Measurements from ENCODE around the gene LY9.

The LY9 gene, protein sequence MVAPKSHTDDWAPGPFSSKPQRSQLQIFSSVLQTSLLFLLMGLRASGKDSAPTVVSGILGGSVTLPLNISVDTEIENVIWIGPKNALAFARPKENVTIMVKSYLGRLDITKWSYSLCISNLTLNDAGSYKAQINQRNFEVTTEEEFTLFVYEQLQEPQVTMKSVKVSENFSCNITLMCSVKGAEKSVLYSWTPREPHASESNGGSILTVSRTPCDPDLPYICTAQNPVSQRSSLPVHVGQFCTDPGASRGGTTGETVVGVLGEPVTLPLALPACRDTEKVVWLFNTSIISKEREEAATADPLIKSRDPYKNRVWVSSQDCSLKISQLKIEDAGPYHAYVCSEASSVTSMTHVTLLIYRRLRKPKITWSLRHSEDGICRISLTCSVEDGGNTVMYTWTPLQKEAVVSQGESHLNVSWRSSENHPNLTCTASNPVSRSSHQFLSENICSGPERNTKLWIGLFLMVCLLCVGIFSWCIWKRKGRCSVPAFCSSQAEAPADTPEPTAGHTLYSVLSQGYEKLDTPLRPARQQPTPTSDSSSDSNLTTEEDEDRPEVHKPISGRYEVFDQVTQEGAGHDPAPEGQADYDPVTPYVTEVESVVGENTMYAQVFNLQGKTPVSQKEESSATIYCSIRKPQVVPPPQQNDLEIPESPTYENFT

DNA sequence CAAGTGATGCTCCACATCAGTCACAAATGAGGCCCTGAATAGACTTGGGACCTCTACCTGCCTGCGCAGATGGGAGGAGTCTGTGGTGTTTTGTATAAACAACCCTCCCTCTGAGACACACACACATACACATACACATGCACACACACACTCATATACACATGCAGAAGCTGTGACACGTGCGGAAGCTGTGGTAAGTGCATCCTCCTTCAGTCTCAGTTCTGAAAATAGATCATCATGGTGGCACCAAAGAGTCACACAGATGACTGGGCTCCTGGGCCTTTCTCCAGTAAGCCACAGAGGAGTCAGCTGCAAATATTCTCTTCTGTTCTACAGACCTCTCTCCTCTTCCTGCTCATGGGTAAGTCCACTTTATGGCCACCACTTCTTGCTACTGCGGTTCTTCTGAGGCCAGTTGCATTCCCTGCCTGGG lies at the start of gene LY9:
Gene LY9, plus strand, starts transcription at position 224 of the 433 bp plus-strand sequence. Its CDS starts 14 bp downstream, at position 238.
- DNase-seq, result no peak

DNA sequence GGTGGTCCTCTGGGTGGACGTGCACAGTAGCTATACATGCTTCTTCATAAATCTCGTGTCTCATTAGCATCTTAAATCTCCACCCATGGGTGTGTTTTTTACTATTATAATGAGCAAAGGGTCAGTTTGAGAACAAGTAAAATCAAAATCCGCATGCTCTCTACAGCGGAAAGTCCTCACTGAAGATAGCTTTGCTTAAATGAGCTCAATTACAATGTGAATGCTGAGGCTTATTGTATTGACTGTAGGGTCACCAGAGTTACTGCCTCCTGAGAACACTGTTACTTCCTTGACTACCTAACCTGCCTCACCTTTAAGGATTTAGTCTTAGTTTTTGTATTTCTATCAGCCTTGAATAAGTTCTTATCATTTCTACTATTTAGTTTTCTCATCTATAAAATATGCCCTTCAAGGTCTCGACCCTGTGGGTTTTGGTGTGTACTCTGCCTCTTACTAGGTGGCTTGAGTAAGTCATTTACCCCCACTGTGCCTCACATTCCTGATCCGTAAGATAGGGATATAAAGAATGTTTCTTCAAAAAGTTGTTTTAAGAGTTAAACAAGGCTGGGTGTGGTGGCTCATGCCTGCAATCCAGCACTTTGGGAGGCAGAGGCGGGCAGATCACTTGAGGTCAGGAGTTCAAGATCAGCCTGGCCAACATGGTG lies 49.0 kb upstream of the LY9 start:
- no peak for DNase-seq

DNA sequence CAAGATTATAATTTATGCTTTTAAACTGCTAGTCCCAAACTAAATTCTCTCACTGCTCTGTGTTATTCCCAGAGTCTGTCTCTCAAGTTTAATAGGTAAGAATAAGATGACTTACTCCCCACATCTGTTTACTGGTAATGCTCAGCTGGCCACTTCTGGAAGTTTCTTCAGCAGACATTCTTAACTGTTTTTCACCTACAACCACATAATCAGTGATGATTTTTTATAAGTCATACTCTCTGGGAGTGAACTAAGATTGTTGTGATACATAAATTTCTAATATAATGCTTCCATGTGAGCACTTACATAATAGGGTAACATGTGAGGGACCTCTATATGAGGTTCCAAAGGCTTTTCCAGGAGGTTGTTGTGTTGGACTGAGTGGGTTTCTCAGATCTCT lies 48.3 kb upstream of the LY9 start:
- DNase-seq, result no peak

DNA sequence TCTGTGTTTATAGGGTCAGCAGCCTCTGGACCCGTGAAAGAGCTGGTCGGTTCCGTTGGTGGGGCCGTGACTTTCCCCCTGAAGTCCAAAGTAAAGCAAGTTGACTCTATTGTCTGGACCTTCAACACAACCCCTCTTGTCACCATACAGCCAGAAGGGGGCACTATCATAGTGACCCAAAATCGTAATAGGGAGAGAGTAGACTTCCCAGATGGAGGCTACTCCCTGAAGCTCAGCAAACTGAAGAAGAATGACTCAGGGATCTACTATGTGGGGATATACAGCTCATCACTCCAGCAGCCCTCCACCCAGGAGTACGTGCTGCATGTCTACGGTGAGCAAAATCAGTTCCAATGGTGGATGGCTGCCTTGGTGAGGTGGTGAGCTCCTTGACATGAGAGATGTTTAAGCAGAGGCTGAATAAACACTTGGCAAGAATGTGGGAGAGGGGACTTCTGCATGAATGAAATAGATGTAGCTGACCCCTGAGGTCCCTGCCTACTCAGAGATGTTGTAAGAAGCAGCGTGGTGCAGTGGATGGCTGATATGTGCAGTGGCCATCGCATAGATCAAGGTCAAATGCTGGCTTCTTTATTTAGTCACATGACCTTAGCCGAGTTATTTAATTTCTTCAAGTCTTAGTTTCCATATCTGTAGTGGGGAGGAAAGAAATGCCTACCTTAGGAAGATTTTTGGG lies 47.6 kb upstream of the LY9 start:
- DNase-seq, result no peak

DNA sequence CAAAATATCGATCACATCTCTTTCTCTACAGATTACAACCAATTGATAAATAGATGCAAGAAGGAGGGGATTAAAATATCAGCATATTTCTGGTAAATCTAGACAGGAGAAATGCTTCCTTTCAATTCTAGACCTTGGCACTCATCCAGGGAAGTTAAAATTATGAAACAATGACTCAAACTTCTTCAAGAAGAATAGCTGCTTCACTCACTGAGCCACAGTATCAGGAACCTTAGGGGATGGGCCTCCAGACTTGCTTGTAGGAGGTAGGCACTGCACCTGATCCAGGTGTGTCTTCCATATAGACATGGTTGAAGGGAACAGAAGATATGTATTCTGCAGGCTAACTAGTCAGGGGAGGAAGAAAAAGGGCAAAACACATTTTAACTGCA lies 47.1 kb upstream of the LY9 start:
- DNase-seq, result peak; percentile 50 to 56

DNA sequence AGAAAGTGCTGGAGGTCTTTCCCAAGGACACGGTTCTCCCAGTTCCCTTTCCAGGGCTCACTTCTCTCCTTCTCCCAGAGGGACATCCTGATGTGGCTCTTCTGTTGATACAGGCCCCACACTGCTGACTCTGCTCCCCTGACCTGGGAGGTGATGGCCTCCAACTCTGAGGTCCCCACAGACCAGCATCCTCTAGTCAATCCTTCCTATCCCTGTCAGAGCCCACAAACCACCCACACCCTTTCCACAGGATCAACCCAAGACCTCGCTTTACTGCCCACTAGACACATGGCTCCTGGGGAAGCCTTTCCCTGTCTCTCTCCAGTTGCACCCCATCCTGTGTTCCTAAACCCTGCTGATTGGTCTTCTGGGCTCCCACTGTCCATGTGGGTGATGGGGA lies 45.4 kb upstream of the LY9 start:
- no peak for DNase-seq

DNA sequence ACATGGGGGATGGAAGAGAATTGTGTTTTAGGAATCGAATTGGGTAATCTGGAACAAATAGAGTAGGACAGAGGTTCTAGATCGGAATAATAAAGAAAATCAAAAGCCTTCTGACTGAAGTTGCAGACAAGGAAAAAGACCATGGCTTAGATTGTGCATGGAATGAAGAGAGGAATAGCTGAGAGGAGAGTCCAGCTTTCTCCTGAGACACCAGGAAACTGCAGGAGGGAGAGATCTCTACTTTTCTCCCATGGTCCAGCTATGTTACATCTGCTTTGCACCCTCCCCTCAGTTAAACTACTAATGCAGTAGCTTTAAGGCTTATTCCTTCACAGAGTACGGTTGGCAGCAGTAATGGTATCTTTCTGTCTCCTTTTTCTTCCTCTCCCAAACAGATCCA lies 43.6 kb upstream of the LY9 start:
- no peak for DNase-seq

DNA sequence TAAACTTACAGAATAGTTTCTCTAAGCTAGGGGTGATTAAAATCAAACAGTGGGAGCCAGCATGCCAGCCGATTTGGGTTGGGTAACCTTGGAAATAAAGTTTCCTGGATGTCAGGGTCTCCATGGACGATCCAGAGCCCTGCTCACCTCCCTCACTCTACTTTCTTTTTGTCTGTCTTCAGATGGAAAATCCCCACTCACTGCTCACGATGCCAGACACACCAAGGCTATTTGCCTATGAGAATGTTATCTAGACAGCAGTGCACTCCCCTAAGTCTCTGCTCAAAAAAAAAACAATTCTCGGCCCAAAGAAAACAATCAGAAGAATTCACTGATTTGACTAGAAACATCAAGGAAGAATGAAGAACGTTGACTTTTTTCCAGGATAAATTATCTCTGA lies 43.0 kb upstream of the LY9 start:
- DNase-seq, result no peak

DNA sequence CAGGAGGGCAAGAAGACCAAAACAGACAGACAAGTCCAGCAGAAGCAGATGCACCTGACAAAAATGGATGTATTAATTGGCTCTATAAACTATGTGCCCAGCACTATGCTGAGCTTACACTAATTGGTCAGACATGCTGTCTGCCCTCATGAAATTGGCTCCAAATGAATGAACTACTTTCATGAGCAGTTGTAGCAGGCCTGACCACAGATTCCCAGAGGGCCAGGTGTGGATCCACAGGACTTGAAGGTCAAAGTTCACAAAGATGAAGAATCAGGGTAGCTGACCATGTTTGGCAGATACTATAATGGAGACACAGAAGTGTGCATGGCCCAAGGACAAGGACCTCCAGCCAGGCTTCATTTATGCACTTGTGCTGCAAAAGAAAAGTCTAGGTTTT lies 42.4 kb upstream of the LY9 start:
- DNase-seq, result no peak

DNA sequence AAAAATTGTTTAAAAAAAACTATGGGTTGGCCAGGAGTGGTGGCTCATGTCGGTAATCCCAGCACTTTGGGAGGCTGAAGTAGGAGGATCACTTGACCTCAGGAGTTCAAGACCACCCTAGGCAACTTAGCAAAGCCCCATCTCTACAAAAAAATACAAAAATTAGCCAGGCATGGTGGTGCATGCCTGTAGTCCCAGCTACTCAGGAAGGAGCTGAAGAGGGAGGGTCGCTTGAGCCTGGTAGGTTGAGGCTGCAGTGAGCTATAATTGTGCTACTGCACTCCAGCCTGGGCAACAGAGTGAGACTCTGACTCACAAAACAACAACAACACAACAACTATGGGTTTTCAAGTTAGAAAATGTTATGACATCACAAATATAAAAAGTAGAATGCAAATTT lies 40.5 kb upstream of the LY9 start:
- no peak for DNase-seq

DNA sequence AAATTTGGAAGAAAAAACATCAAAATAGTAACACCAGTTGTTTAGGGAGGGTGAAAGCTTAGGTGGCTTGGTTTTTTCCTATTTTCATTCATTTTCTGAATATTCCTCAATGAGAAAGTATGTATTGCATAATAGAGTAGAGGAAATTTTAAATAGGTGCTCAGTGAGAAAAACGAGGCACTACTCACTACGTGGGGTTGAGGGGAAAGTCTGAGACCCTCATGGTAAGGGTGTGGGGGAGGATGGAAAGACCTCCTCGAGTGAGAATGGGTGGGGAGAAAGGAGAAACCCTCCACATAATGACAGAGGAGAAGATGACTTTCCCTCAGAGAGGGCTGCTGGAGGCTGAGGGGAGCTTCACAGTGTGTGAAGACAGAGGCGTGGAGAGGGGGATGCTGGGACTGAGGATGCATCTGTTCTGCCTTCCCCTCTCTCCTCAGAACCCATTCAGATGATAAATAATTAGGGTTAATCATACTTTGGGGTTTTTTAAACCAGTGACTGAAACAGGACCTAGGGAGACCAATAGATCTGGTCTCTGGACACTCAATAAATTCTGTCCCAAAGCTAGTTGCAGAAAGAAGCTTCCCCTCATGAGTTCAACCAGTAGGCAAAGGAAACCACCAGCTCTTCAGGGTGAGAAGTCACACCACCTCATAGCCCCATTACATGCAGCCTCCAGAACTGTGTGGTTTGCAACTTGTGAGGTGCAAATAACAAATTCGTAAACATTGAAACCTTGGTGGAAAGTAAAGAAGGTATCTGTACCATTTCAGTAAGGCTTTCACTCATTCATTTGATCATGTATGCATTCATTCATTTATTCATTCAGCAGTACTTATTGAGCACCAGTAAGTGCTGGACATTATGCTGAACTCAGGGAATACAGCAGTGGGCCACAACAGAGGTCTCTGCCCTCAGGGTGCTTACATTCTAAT lies 39.8 kb upstream of the LY9 start:
- DNase-seq, result no peak

DNA sequence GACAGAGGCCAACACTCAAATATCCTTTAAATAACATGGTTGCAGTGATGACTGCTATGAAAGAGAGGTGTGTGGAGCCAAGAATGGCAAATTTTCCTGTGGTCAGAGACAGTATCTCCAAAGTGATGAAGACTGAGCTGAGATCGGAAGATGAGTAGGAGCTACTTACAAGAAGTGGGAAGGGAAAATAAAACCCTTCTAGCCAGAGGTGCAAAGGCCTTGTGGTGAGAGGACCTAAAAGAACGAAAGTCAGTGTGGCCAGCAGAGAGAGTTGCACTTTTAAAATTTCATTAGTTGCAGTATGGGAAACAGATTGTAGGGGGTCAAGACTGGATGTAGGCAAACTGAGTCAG lies 39.1 kb upstream of the LY9 start:
- no peak for DNase-seq

DNA sequence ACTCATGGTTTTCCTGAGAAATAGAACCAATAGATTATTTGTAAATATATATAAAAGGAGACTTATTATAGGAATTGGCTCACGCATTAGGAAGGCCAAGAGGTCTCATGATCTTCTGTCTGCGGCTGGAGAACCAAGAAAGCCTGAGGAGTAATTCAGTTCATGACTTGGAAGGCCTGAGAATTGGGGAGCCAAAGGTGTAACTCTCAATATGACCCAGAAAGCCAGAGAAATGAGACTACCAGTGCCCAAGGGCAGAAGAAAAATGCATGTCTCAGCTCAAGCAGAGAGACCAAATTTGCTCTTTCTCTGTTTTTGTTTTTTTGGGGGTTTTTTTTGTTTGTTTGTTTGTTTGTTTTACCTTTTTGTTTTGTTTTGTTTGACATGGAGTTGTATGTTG lies 37.5 kb upstream of the LY9 start:
- no peak for DNase-seq

DNA sequence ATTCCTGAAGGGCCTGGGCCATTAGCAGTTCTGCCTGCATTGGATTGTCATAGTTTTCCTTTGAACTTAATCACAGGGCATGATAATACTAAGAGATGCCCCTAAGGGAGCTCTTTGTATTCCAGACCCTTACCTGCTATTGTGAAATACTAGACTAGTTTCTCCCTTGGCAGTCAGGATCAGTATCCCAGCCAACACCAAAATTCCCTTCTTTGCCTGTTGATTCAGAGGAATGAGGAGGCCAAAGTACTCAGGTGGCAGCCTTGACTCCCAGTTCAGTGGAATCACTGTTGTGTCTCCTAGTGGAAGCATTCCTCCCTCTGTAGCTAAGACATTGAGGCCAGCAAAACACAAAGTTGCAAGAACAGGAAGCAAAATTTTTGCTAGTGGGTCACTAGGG lies 36.2 kb upstream of the LY9 start:
- DNase-seq, result no peak

DNA sequence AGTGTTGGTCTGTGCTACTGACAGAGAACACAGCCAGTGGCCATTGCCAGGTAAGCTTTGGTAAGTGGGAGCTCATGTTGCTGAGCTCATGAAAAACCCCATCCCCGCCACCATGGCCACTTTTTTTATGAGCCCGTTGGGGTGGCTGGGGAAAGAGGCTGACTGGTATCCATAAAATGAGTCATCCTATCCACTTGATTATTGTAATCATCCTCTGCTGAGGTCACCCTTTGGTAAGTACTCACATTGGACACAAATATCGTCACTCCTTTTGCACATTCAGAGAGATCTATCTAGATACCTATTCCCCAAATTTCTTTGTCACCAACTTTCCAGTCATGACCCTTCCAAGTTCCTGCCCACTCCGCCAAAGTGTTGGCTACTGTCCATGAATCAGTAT lies 34.9 kb upstream of the LY9 start:
- no peak for DNase-seq

DNA sequence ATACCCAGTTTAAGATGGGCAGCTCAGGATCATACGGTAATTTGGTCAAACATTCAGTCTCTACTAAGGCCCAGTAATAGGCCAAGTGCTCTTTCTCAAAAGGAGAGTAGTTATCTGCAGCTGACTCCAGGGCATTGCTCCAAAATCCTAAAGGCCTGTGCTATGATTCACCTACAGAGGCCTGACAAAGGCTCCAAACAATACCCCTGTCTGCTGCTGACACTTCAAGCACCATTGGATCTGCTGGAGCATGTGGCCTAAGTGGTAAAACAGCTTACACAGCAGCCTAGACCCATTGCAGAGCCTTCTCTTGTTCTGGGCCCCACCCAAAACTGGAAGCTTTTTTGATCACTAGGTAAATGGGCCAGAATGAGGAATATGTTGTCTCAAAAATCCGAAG lies 34.1 kb upstream of the LY9 start:
- DNase-seq, result no peak

DNA sequence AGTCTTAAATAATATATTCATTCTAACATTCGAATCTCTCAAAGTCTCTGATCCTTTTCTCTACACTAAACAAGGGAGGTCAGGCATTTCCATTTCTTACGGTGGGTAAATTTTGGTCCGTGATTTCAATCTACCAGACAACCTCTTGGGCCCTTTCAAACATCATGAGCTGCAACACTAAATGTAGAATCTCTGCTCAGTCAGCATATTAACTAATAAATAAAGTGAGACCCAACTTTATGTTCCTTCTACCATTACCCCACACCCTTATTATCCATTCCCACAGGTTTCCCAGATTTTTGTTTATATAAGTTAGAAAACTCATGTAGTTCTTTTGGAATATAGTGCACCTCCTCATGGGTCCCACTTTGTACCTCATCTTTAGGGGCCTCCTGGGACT lies 32.0 kb upstream of the LY9 start:
- no peak for DNase-seq

DNA sequence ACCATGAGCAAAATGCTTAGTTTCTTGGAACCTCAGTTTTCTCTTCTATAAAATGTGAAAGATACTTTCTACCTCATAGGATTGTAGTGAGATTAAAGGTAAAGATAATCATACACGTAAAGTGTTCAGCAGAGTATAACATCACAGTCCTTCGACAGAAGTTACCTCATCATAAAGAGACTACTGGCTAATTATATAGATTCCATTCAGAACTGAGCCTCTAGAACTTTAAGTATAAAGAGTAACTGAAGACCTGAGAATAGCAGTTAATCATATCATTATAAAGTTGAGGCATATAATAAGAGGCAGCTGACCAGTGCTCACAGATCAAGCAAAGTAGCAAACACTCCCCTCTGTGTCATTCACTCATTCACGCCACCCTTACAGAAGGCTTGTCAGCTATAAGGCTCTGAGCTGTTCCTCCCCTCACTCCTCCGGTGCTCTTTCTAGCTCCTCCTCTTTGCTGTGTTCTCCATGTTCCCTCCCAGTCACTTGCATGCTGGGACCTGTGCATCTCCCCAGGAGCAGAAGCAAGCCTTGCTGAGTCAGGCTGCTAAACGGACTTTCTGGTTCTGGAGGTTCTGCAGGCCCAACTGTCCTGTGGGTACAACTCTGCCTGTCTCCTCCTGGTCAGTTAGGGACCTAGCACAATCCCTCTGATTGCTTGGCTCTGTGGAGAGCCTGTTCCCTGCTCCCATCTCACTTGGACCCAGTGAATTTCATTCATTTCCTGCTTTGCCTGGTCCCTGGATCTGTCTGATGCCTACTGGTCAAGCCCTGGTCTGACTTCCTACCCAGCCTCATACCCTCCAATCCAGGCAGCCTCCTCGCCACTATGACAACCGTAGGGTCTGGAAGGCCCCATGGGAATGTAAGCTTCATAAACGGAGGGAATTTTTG lies 28.3 kb upstream of the LY9 start:
- DNase-seq, result no peak

DNA sequence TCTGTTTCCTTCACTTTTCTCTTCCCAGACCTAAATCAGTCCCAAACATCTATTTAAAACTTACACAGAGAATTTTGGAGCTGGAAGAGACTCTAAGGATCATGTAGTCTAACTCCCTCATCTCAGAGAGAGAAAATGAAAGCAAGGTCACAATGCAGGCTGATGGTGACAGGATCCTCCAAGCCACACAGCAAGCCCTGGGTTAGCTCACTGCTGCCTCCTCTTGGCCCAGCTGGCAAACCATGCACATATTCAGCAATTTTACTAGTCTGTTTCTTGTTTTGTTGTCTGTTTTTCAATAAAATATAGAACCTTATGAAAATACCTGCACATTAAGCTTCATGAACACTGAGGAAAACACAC lies 27.7 kb upstream of the LY9 start:
- peak; percentile 75 to 76 for DNase-seq

DNA sequence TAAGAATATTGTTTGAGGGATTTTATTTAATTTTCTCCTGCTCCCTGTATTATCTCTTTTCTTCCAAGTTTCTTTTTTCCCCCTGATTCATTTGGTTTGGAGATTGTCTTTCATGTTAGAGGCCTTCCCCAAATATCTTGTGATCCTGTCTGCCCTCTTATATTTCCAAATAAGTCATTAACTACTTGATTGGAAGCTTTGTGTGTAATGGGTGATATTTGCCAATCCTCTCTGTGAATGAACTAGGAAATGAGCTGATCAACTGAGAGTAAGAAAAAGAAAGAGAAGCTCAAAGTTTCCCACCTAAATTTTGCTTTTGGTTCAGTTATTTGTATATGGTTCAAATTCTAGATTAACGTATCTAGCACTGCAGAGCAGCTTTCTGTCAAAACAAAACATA lies 23.6 kb upstream of the LY9 start:
- DNase-seq, result no peak

DNA sequence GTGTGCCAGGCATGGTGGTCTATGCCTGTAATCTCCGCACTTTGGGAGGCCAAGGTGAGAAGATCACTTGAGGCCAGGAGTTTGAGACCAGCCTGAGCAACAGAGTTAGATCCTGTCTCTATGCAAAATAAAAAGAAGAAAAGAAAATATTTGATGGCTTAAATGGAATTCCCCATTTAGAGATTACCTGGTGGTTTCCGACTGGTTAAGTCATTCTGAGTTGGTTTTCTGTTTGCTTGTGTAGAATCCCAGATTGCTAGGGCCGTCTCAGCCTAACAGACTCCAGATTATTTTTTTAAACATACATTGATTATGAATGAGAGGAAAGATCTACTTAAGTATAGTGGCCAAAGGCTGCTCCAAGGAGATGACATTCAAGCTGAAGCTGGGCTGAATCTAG lies 22.9 kb upstream of the LY9 start:
- no peak for DNase-seq

Data from AML-193 (cell line).